MCF 10A (cell line): ENCODE data around the gene ARMC9. TPM values are rescaled to one million over a fixed set of nuclear protein-coding genes. Genes with fewer than 3 reads are reported as not detected.

Experiments
- BruUV-seq: library from RNA; stranded (reverse); fragments of 400-500 nt; replicated peaks from 2 replicates; lab custom pipeline; 2021; lab: Mats Ljungman, UMichigan
- CTCF ChIA-PET: fragments of 300-600 bp; sonication (Branson Sonifier 250); formaldehyde crosslinking; extraction: SDS; loops from one replicate; lab custom pipeline; 2021; ENCODE audit warnings: antibody characterized with exemption, inconsistent platforms; lab: Yijun Ruan, JAX
- POLR2A ChIA-PET: fragments of 300-600, 350-650 bp; sonication (Branson Sonifier 250); formaldehyde crosslinking; extraction: SDS; loops from one replicate; lab custom pipeline; 2020; ENCODE audit warnings: antibody characterized with exemption, inconsistent platforms; lab: Yijun Ruan, JAX
- DNase-seq: peaks from one replicate; pipeline ENCODE4 v3.0.0-alpha.2; 2018; ENCODE audit not compliant: unreplicated experiment
- H3K27ac Mint-ChIP-seq: one replicate; pipeline ENCODE4 v1.8.0; 2022; ENCODE audit warnings: mild to moderate bottlenecking, low read depth, mixed read lengths; ENCODE audit not compliant: unreplicated experiment
- H3K27me3 Mint-ChIP-seq: one replicate; pipeline ENCODE4 v1.8.0; 2022; ENCODE audit warnings: mixed read lengths; ENCODE audit not compliant: insufficient read depth, unreplicated experiment
- H3K36me3 Mint-ChIP-seq: one replicate; pipeline ENCODE4 v1.8.0; 2022; ENCODE audit warnings: mild to moderate bottlenecking, moderate library complexity, mixed read lengths; ENCODE audit not compliant: insufficient read depth, unreplicated experiment
- H3K4me1 Mint-ChIP-seq: one replicate; pipeline ENCODE4 v1.8.0; 2022; ENCODE audit warnings: mixed read lengths; ENCODE audit not compliant: insufficient read depth, unreplicated experiment
- H3K4me3 Mint-ChIP-seq: one replicate; pipeline ENCODE4 v1.8.0; 2022; ENCODE audit warnings: mild to moderate bottlenecking, moderate library complexity, mixed read lengths; ENCODE audit not compliant: unreplicated experiment
- H3K9me3 Mint-ChIP-seq: one replicate; pipeline ENCODE4 v1.8.0; 2022; ENCODE audit warnings: mixed read lengths; ENCODE audit not compliant: unreplicated experiment
- CTCF ChIP-seq: fragments of 200-600 bp; IDR thresholded peaks from one replicate; pipeline ENCODE4 v1.8.0; 2022; ENCODE audit warnings: antibody characterized with exemption, mild to moderate bottlenecking; ENCODE audit not compliant: unreplicated experiment
- intact Hi-C: fragments of 100-400 bp; cut with micrococcal nuclease; formaldehyde crosslinking; loops from 2 replicates; pipeline ENCODE4 v1.14.1; 2022
- total RNA-seq: library from RNA; stranded (reverse); gene quantifications from 2 replicates; pipeline ENCODE4 v1.2.3, GENCODE V29; 2022

Gene ARMC9
- total RNA-seq, 1 experiment from 2014 or later = 16.5 TPM

GRCh38 chr2:231312066-231312465 lies 113.6 kb downstream of the ARMC9 start:
- no peaks in the 10 kb centered on the region for H3K36me3 Mint-ChIP-seq
- H3K4me1 Mint-ChIP-seq = peaks cover 2% of the 10 kb centered on the region
- intact Hi-C loops = no loop called here
- DNase-seq = no peak
- no peaks in the 10 kb centered on the region for H3K9me3 Mint-ChIP-seq
- no TSS peak for BruUV-seq
- CTCF ChIA-PET = no interaction called here
- no peak for TF ChIP-seq CTCF
- H3K27me3 Mint-ChIP-seq = no peaks in the 10 kb centered on the region
- no peak overlapping the region for H3K27ac Mint-ChIP-seq
- POLR2A ChIA-PET = no interaction called here
- no peak overlapping the region for H3K4me3 Mint-ChIP-seq

- H3K27ac Mint-ChIP-seq = no peak overlapping the region
- CTCF ChIA-PET = no interaction called here
These were observed 117.5 kb downstream of the ARMC9 start for GRCh38 chr2:231315896-231316295.

GRCh38 chr2:231317579-231317978 lies 119.1 kb downstream of the ARMC9 start:
- no peaks in the 10 kb centered on the region for H3K36me3 Mint-ChIP-seq
- no peaks in the 10 kb centered on the region for H3K4me1 Mint-ChIP-seq

More at GRCh38 chr2:231315896-231316295, 117.5 kb downstream of the ARMC9 start:
- H3K9me3 Mint-ChIP-seq = no peaks in the 10 kb centered on the region
- H3K27me3 Mint-ChIP-seq = no peaks in the 10 kb centered on the region
- intact Hi-C loops = no loop called here
- no peaks in the 10 kb centered on the region for H3K36me3 Mint-ChIP-seq
- DNase-seq = no peak
- H3K4me3 Mint-ChIP-seq = no peak overlapping the region
- BruUV-seq = no TSS peak
- no peak for TF ChIP-seq CTCF
- POLR2A ChIA-PET = no interaction called here
- H3K4me1 Mint-ChIP-seq = no peaks in the 10 kb centered on the region

DNA sequence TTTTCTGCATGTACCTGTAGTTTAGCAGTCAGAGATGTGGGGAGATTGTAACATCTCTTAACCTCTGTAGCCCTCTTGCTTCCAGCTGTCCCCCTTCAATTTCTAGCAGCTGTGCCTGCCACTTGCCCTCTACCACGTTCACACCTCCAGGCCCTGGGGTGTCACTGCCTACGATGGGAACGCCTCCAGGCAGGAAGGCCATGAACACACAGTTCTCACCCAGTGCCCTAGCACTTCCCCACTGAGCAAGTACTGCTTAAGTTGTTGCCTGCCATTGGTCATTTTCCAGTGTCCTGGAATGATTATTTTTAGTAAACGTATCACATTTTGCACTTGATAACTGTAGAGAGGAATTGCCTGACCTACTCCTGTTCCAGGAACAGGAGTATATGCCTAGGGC lies 120.0 kb downstream of the ARMC9 start:
- H3K4me1 Mint-ChIP-seq = no peaks in the 10 kb centered on the region
- no peaks in the 10 kb centered on the region for H3K36me3 Mint-ChIP-seq

More at GRCh38 chr2:231317579-231317978, 119.1 kb downstream of the ARMC9 start:
- no peak overlapping the region for H3K27ac Mint-ChIP-seq
- no peak for TF ChIP-seq CTCF
- CTCF ChIA-PET = interaction anchor here (0.7 to 1.5 kb wide), 3 partner anchors 22 to 95 kb away, joined by 3 to 6 read pairs (median 5); no protein-coding TSS in a partner anchor
- H3K9me3 Mint-ChIP-seq = no peaks in the 10 kb centered on the region
- H3K4me3 Mint-ChIP-seq = no peak overlapping the region
- DNase-seq = no peak
- no peaks in the 10 kb centered on the region for H3K27me3 Mint-ChIP-seq
- no TSS peak for BruUV-seq
- intact Hi-C loops = no loop called here
- POLR2A ChIA-PET = no interaction called here

More for the DNA sequence above, 120.0 kb downstream of the ARMC9 start:
- Mint-ChIP-seq H3K27me3 (no peaks in the 10 kb centered on the region), H3K4me3 (no peak overlapping the region), H3K27ac (no peak overlapping the region), H3K9me3 (no peaks in the 10 kb centered on the region)
- ChIA-PET POLR2A (no interaction called here), CTCF (no interaction called here)
- no peak for TF ChIP-seq CTCF
- intact Hi-C loops = no loop called here
- no peak for DNase-seq
- BruUV-seq = no TSS peak
